NK-92 (cell line): Measurements from ENCODE around the gene PTAFR.

Experiments
- DNase-seq: peaks from one replicate; lab custom pipeline; 2025; ENCODE audit not compliant: unreplicated experiment; lab: John Stamatoyannopoulos, UW

The PTAFR gene

DNA sequence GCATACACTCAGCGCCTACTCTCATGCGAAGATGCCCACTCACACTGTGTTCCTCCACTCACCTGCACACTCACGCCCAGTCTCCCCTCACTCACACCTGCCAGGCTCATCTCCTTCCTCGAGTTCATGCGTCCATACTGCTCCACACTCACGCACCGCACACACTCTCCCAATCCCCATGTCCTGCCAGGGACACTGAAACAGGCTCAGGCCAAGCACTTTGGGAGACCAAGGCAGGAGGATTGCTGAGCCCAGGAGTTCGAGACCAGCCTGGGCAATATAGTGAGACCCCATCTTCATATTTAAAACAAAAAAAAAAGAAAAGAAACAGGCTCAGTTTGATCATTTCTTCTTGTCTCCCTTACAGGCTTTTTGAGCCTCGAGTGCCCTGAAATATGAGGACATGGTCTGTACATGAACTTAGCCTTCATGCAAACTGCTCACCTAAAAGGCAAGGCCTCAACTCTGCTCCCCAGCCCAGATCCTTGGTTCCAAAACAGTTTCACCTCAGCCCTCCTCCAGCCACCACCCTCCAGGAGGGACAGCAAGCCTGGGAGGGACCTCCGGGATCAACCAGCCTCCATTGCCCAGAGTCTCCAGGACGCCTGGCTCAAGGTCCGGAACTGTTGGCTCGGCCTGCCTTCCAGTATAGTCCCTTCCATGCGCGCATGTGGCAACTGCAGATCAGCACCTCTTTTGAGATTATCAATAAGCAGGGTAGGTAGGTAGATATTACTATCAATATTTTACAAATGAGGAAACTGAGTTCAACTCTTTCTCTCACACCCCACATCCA, 2.4 kb upstream of the PTAFR start:
- DNase-seq, result no peak

DNA sequence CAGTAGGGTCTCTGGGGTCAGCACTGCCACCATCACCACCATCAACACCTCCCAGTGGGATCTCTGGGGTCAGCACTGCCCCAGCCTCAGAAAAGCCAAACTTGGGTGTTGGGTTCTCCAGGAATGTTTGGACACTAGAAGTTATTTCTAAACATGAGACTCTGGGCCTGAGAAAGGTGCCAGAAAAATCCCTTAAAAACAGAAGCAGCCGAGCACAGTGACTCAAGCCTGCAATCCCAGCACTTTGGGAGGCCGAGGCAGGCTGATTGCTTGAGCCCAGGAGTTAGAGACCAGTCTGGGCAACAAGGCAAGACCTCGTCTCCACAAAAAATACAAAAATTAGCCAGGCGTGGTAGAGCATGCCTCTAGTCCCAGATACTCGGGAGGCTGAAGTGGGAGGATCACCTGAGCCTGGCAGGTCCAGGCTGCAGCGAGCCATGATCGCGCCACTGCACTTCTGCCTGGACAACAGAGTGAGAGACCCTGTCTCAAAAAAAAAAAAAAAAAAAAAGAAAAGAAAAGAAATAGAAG, 470 bp downstream of the PTAFR start:
- no peak for DNase-seq

DNA sequence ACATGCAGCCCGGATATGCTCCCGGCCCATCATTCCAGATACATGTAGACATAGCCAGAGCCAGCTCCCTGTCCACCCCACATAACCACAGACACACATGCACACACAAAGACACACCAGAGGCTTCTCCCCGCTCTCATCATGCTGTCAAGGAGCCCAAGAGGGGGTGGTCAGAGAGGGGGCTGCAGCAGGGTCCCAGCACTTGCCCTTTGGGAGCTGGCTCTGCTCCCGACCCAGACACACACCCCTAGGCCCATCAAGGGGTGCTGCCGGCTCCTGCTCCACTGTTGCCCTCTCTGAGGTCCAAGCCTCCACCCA, 2.6 kb downstream of the PTAFR start:
- no peak for DNase-seq

DNA sequence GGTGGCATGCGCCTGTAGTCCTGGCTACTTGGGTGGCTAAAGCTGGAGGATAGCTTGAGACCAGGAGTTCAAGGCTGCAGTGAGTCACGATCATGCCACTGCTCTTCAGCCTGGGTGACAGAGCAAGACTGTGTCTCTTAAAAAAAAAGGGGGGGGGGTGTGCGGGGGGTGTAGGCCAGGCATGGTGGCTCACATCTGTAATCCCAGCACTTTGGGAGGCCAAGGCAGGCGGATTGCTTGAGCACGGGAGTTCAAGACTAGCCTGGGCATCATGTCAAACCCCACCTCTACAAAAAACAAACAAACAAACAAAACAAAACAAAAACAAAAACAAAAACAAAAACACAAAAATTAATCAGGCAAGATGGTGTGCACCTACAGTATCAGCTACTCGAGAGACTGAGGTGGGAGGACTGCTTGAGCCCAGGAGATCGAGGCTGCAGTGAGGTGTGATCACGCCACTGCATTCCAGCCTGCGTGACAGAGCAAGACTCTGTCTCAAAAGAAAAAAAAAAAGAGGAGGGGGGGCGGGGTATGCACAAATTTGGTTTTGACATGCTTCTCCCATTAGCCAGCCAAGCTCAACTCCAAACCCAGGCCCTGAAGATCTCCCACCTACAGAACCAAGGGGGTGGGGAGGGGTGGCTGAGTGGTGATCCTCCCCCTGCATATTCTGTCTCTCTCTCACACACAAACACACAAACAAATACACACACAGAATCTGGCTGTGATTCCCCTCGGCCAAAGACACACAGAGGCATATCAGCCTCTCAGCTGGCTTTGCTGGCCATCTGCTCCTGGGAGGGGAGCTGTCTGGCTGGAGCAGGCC, 3.1 kb downstream of the PTAFR start:
- no peak for DNase-seq

DNA sequence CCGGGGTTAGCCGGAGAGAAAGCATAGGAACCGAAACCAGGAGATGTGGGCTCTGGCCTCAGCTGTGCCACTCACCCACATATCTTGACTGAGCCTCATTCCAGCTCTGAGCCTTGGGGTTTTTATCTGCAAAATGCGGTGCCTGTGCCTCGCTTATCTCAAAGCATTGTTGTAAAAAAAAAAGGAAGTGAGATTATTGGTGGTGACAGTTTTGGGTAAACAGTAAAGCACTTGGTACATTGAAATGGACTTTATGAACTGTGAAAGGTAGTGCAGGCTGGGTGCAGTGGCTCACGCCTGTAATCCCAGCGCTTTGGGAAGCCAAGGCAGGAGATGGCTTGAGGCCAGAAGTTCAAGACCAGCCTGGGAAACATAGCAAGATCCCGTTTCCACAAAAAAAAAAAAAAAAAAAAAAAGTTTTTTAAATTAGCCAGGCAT, 3.8 kb downstream of the PTAFR start:
- DNase-seq, result no peak

DNA sequence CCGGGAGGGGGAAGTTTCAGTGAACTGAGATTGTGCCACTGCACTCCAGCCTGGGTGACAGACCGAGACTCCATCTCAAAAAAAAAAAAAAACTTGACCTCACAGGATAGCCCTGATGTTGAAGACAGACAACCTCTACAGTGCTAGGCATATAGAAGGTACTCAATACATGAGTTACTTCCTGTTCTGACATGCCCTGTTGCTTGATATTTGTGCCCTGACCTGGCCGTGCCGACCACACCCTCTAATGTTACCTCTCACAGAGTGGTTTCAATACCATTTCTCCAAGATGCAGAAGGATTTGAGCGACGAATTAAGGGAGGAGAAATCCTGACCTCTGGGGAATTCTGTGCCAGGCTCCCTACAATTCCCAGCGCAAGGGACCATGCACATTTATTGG, 5.2 kb downstream of the PTAFR start:
- no peak for DNase-seq

DNA sequence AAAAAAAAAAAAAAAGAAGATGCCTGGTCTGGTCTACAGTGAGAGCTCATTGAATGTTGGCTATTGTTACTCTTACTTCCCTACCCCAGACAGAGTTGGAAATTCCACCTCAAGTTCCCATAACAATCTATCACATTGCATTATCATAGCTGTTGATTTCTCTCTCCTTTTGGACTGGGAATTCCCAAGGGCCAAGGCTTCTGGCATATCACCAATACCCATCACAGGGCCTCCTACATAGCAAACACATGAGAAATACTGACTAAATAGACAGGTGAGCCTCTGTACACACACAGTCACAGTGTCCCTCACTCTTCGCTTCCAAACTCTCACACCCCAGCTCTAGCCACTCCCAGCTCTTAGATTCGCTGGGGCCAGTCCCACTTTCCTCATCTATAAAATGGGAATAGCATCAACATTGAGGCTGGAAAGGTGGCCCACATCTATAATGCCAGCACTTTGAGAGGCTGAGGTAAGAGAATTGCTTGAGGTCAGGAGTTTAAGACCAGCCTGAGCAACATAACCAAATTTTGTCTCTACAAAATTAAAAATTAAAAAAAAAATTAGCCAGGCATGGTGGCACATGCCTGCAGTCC, 6.4 kb downstream of the PTAFR start:
- no peak for DNase-seq

DNA sequence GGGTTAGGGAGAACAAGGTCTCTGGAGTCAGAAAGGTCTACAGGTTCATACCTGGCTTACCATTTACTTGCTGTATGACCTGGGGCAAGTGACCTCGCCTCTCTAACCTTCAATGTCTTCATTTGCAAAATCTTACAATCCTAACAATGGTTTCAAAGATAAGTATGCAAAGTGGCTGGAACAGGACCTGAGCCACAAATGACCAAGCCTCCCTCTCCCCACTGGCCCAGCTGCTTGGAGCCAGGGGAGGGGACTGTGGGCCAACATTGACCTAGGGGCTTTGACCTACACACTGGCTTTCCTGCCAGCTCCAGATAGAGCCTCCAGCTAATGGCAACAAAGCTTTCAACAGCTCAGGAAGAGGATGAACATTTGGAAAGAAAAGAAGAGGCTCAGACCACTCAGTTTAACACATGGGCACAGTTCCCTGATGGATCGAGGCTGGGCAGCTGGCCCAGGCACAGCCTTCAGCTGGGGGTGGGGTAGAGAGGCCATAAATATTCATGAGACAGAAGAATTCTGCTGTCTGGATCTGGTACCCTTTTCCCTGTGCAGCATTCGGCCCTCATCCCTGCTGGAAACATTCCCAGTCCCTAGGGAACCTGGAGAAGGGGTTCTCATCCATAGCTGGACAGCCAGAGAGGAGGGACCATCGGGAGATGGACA, 12.9 kb downstream of the PTAFR start:
- DNase-seq, result no peak

DNA sequence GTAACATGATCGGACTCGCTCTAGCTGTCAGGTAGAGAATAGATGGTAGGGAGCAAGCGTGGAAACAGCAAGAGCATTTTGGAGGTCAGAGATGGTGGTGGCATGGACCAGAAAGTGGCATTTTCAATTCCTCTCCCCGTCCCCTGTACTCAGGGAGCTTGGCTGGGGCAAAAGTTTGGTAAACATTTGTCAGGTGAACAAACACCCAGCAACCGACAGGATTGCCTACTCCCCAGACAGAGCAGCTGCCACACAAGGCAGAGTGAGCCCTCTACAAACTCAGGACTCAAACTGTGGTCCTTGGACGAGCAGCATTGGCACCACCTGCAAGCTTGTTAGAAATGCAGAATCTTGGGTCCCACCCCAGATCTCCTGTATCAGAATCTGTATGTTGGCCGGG, 14.3 kb downstream of the PTAFR start:
- DNase-seq, result no peak

DNA sequence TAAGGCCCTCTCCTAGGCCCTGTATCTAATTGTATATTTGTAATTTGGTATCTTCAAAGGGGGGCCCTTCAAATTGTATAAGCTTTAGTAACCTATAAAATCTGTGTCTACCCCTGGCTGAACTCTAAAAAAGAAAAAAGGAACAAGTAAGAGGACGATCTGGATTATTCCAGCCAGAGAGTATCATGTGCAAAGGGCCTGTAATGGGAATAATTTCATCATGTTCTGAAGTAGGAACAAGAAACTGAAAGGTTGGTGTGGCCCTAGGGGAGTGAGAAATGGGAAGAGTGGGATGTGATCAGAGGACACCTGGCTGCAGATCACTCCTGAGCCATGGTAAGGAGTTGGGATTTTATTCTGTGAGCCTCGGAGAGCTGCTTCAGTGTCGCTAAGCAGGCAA, 14.7 kb downstream of the PTAFR start:
- DNase-seq, result no peak

DNA sequence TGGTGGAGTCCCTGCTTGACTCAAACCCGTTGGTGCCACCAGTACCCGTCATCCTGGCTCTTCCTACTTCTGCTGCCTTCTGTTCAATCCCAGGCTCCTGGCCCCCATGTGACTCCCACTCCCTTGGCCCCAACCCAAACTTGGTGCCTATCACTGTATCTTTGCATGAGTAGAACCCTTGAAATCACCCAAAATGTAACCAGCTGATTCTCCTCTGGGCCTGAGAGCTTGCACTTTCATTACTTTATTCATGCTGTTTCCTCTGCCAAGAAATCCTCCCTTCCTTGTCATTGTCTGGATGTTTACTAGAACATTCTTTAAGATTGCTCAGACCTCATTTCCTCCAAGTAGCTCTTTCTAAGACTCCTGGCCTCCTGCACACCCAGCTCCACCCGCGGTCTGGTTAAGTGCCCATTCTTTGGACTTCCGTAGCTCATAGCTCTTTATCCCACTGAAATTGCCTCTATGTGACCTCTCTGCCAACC, 15.7 kb downstream of the PTAFR start:
- no peak for DNase-seq

DNA sequence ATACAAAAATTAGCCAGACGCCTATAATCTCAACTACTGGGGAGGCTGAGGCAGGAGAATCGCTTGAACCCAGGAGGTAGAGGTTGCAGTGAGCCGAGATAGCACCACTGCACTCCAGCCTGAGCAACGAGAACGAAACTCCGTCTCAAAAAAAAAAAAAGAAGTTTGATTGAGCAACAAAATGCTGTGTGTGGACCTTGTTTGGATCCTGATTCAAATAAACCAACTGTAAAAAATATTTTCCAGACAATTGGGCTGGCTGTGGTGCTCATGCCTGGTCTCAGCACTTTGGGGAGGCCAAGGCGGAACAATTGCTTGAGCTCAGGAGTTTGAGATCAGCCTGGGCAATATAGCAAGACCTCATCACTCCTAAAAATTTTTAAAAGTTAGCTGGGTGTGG, 16.8 kb downstream of the PTAFR start:
- DNase-seq, result no peak

DNA sequence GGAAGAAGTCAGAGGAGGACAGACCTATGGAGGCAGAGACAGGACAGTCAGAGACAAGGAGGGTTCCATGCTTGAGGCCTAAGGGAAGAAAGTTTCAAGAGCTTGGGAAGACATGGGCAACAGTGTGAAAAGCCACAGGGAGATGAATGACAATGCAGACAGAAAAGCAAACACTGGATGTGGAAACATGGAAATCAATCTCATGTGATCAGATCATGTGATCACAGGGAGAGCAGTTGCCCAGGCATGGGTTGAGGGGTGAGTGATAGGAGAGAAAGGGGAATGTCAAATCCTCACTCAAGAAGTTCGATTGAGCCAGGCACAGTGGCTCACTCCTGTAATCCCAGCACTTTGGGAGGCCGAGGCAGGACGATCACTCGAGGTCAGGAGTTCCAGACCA, 17.2 kb downstream of the PTAFR start:
- DNase-seq, result no peak

DNA sequence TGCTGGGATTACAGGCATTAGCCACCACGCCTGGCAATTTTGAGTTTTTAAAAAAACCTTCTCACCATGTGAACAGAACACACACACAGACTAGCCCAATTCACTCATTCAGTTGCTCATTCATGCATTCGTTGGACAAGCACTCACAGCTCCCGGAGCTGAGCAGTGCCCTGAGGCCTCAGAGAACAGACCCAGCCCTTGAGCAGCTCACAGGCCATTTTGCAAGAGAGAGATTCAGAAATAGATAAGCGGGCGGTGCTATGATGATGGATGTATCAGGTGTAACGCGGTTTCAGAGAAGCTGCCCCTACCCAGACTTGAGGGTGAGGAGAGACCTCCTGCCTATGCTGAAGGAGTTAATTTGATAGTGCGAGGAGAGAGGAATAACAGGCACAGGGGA, 18.6 kb downstream of the PTAFR start:
- DNase-seq, result no peak

DNA sequence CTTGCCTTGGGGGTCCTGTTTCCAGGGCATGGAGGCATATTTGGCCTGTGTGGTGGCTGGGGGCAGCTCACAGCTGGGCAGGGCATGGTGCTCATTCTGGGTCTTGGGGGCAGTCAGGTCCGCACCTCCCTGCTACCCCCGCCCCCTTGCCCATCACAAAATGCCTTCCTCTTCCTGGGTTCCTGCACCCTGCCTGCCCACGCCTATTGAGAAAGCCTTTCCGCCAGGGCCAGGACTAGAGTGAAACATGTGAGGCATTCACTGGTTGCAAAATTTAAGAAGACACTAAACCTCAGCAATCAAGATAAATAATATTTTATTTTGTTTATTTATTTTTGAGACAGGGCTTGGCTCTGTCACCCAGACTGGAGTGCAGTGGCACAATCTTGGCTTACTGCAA, 19.7 kb downstream of the PTAFR start:
- DNase-seq, result no peak

DNA sequence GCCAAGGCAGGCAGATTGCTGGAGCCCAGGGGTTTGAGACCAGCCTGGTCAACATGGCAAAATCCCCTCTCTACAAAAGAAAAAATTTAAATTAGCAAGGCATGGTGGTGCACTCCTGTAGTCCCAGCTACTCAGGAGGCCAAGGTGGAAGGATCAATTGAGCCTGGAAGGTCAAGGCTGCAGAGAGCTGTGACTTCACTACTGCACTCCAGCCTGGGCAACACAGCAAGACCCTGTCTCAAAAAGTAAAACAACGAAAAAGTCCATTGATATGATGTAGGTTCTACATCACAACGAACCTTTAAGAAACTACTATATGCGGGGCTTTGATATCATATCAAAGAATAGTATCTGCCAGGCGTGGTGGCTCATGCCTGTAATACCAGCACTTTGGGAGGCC, 20.9 kb downstream of the PTAFR start:
- DNase-seq, result no peak

DNA sequence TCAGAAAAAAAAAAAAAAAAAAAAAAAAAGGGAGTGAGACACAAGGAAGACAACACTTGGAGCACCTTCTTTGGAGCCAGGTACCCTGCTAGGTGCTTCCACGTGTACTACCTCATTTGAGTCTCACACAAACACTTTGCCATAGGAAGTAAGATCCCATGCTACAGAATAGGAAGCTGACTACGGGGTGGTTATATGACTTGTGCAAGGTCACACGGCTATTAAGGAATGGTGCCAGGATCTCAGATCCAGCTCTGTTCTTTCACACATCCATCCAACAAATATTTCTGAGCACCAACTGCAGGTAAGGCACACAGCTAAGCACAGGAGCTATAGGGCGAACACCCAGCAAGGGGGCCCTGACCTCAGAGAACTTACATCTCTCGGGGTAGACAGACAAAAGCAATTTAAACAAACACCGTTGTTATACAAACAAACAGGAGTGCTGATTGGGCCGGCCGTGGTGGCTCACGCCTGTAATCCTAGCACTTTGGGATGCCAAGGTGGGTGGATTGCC, 22.4 kb downstream of the PTAFR start:
- no peak for DNase-seq

DNA sequence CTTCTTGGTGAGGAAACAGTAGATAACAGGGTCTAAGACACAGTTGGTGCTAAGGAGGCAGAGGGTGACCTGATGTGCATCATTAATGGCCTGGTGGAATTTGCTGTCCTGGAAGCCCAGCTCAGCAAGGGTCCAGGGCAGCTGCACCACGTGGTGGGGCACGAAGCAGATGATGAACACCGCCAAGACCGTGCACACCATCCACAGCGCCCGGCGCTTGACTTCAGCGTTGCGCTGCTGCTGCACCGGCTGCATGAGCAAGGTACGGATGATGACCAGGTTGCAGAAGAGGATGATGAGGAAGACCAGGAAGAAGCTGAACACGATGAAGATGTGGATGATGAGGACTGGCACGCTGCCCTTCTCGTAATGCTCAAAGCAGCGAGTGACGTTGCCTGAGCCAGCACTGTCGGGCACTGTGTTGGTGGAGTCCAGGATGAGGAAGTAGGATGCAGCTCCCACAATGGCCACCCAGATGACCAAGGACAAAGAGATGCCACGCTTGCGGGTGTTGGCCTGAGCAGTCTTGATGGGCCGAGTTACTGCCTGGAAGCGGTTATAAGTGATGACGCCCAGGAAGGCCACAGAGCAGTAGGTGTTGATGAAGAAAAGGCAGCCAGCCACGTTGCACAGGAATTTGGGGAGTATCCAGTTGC, 26.2 kb downstream of the PTAFR start:
- no peak for DNase-seq

DNA sequence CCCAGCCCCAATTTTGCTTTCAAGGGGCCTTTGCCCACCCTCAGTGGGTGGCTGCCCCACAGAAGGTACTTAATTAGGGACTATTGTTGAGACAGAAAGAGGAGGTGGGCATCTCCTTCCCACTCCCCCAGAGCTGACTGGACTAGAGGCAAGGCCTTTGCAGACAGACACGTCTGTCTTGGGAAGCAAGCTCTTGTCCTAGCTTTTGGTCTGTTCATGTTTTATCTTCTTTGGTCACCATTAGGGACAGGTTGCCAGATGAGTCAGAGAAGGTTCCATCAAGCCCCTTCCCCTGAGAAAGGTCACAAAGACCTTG, 27.7 kb downstream of the PTAFR start:
- no peak for DNase-seq

DNA sequence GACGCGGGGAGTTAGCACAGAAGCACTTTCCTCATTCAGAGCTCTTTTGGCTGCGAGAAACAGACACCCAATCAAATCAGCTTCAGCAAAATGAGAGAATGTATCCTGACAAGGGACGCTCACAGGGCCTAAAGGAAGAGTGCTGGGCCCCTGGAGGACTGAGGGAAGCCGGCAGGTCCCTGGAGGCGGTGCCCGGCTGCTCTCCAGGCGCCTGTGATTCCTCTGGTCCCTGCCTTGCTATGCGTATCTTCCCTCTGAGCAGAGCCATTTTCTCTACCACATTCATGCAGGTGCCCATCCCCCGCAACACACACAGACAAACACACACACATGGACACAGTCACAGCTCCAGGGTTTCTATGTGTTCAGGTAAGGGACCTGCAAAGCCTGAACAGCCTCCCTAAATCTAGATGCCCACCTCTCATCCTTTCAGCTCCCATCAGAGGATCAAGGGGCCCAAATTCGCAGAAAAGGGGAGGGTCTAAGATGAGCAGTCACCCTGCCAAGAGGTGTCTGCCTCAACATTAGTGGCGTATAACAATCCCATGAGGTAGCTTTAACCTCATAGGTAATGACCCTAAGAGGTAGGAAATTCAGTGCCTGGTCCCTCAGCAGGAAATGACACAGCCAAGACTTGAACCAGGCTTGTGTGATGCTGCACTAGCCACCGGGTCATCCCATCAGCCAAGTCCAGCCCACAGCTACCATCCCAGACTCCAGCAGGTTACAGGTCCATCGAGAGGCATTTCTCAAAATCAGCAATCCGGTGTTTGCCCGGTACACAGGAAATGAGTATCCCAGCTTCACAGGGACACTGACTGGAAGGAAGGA, 29.0 kb downstream of the PTAFR start:
- no peak for DNase-seq
